GM13976 (cell line): Measurements from ENCODE around the gene SSC5D.

Experiments
- DNase-seq: peaks from one replicate; pipeline ENCODE4 v3.0.0; 2012; ENCODE audit warnings: low spot score
- in situ Hi-C: fragments of 300-500 bp; cut with MboI; formaldehyde crosslinking; loops from one replicate; pipeline ENCODE4 v1.12.0; 2022; ENCODE audit warnings: low sequenced_read_pairs, mixed read lengths, inconsistent platforms; ENCODE audit not compliant: unreplicated experiment
- TF ChIP-seq, protein P1 (sequence below): IDR thresholded peaks from 2 replicates; pipeline ENCODE4 v1.5.1; 2012; ENCODE audit warnings: borderline replicate concordance, mild to moderate bottlenecking; ENCODE audit not compliant: insufficient read depth; ENCODE audit errors: extremely low read depth, missing control alignments, control extremely low read depth

The SSC5D gene

GRCh38 chr19:55550321-55550650 lies 62.0 kb downstream of the SSC5D start:
- TF ChIP-seq, protein P1, sequence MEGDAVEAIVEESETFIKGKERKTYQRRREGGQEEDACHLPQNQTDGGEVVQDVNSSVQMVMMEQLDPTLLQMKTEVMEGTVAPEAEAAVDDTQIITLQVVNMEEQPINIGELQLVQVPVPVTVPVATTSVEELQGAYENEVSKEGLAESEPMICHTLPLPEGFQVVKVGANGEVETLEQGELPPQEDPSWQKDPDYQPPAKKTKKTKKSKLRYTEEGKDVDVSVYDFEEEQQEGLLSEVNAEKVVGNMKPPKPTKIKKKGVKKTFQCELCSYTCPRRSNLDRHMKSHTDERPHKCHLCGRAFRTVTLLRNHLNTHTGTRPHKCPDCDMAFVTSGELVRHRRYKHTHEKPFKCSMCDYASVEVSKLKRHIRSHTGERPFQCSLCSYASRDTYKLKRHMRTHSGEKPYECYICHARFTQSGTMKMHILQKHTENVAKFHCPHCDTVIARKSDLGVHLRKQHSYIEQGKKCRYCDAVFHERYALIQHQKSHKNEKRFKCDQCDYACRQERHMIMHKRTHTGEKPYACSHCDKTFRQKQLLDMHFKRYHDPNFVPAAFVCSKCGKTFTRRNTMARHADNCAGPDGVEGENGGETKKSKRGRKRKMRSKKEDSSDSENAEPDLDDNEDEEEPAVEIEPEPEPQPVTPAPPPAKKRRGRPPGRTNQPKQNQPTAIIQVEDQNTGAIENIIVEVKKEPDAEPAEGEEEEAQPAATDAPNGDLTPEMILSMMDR = no peak
- DNase-seq = no peak
- in situ Hi-C loops = no loop called here

DNA sequence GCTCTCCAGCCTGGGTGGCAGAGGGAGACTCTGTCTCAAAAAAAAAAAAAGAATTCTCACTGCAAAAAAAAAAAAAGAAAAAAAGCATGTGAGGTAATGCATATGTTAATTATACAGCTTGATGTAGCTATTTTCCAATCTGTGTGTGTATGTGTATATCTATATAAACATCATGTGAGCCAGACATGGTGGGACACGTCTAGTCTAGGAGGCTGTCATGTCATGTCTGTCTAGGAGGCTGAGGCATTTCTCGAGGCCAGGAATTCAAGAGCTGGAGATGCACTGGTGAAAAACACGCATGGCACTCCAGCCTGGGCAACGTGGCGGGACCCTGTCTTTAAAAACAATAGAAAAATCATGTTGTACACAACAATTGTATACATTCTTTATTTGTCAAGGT lies 64.0 kb downstream of the SSC5D start:
- TF ChIP-seq, protein P1 = no peak
- in situ Hi-C loops = no loop called here
- no peak for DNase-seq

- in situ Hi-C loops = no loop called here
- TF ChIP-seq, protein P1 = no peak
- DNase-seq = no peak
Observed at GRCh38 chr19:55552620-55553019, 64.4 kb downstream of the SSC5D start.

DNA sequence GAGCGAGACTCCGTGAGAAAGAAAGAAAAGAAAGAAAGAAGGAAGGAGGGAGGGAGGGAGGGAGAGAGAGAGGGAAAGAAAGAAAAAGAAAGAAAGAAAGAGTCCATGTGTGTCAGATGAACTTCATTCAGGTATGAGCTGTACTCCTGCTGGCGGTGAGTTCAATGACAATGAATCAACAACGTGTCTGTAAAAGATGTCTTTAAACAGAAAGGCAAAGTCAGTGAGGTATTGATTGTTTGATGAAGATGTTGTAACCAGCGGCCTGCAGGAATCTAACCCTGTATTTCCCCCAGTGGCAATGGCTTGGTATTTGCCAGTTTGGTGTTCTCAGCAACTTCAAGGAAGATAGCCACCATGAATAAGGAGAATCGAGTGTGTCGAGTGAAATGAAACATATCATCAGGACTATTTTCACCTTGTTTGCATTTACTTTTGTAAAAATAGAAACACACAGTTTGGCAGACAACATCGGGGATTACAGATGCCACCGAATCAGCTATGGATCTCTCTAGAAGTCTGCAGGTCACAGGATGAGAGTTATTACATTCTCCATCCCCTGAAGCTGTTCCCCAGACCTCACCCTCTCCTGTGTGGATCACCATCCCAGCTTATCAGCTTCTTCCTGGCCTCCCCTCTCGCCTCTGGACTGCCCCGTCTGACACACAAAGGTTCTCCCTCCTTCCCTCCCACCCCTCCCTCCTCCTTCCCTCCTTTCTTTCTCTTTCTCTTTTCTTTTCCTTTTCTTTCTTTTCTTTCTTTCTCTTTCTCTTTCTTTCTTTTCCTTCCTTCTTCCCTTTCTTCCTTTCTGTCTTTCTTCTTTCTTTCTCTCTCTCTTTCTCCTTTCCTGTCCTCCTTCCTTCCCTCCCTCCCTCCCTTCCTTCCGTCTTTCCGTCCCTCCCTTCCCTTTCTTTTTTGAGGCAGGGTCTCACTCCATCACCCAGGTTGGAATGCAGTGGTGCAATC lies 65.3 kb downstream of the SSC5D start:
- in situ Hi-C loops = no loop called here
- DNase-seq = no peak

DNA sequence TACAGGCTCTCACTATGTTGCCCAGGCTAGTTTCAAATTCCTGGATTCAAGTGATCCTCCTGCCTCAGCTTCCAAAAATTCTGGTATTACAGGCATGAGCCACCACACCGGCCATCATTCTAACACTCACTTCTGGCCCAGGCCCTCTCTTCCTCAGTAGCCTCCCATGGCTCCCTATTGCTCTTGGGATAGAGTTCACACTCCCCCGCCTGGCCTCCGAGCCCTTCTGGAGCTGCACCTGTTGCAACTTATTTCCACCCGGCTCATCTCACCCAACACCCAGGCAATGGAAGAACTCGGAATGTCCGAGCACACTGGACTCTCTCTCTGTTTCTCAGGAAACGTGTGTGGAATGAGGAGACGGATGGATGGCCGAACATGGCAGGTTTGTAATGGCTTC lies 66.1 kb downstream of the SSC5D start:
- in situ Hi-C loops = no loop called here
- DNase-seq = no peak
- TF ChIP-seq, protein P1 = no peak

More for the DNA sequence above, 65.3 kb downstream of the SSC5D start:
- TF ChIP-seq, protein P1 = no peak

DNA sequence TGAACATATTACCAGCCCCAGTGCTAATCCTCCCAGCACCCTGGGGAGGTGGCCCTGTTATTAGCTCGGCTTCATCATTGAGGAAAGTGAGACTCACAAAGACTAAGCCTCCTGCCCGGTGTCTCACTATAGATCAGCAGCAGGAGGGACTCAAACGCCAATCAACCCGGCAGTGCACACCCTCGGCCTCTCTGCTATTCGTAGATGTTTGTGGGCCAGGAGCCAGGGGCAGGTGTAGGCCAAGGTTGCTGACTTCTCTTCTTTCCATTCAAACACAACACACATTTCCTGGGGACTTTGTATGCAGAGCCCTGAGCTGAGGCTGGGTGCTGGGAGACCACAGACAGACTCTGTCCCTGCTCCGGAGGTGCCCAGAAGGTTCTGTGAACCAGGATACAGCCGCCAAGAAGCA lies 66.5 kb downstream of the SSC5D start:
- TF ChIP-seq, protein P1 = no peak
- no peak for DNase-seq
- in situ Hi-C loops = no loop called here
